ENCODE results near the gene TASP1.

DNA sequence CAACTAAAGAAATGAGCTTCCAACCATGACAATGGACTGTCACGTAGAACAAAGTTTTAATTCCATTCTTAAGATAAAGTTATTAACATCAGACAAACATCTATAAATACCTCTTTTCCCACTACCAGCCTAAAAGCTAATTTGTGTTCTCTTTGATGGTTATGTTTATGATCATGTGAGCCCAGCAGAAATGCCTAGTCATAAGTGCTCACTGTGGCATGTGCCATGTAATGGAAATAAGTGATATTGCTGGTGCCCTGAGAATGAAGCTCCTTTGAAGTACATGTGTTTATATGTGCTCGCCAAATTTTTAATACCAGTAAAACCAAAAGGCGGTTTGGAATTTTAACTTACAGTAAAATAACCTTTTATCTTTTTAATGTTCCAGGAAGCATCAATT lies 211.9 kb downstream of the TASP1 start:
- TF ChIP-seq POLR2A (IDR thresholded peaks at IDR 0.05; ENCODE audit: low read length) = no peak
- TF ChIP-seq GATA1 (IDR thresholded peaks at IDR 0.05; ENCODE audit: low read depth, low read length) = no peak

Measured in erythroblast (primary cell).